A673 (cell line): ENCODE measurements around the gene B4GALNT3. TPM values are rescaled to one million over a fixed set of nuclear protein-coding genes. Genes with fewer than 3 reads are reported as not detected.

ENCODE experiments used
- BruUV-seq: library from RNA; stranded (reverse); fragments of 400-500 nt; replicated peaks from 2 replicates; lab custom pipeline; 2021; lab: Mats Ljungman, UMichigan
- CTCF ChIA-PET: fragments of 300-600 bp; sonication (Branson Sonifier 250); formaldehyde crosslinking; loops from one replicate; lab custom pipeline; 2022; ENCODE audit warnings: antibody characterized with exemption; lab: Charles Lee
- POLR2A ChIA-PET: fragments of 300-600 bp; sonication (Branson Sonifier 250); formaldehyde crosslinking; loops from one replicate; lab custom pipeline; 2022; ENCODE audit warnings: antibody characterized with exemption; ENCODE audit not compliant: low non-redundant PET; lab: Charles Lee
- DNase-seq: peaks from one replicate; pipeline ENCODE4 v3.0.0-alpha.2; 2015; ENCODE audit warnings: low spot score
- H3K27ac ChIP-seq: fragments of 200-600 bp; sonication (generic); 2 replicates; pipeline ENCODE4 v1.5.1; 2016; ENCODE audit warnings: mixed run types, low read depth, mild to moderate bottlenecking, mixed read lengths, antibody characterized with exemption, low read length; ENCODE audit not compliant: poor library complexity, severe bottlenecking
- H3K27me3 ChIP-seq: fragments of 200-600 bp; sonication (generic); replicated peaks from 2 replicates; pipeline ENCODE4 v1.6.1; 2017; ENCODE audit warnings: mixed run types, low read depth, mild to moderate bottlenecking, mixed read lengths, antibody characterized with exemption, low read length; ENCODE audit not compliant: insufficient read depth, poor library complexity
- H3K36me3 ChIP-seq: fragments of 200-600 bp; sonication (generic); 2 replicates; pipeline ENCODE4 v1.6.1; 2016; ENCODE audit warnings: mixed run types, mild to moderate bottlenecking, mixed read lengths, antibody characterized with exemption, low read length; ENCODE audit not compliant: insufficient read depth, poor library complexity, severe bottlenecking
- H3K4me1 ChIP-seq: fragments of 200-600 bp; sonication (generic); 2 replicates; pipeline ENCODE4 v1.6.1; 2017; ENCODE audit warnings: mixed run types, mild to moderate bottlenecking, mixed read lengths, antibody characterized with exemption, low read length; ENCODE audit not compliant: insufficient read depth, poor library complexity, severe bottlenecking
- H3K4me3 ChIP-seq: fragments of 200-600 bp; sonication (generic); 2 replicates; pipeline ENCODE4 v1.5.1; 2016; ENCODE audit warnings: low read depth, mixed run types, mild to moderate bottlenecking, mixed read lengths, low read length; ENCODE audit not compliant: poor library complexity, severe bottlenecking
- H3K9me3 ChIP-seq: fragments of 200-600 bp; sonication (generic); 2 replicates; pipeline ENCODE4 v1.6.1; 2016; ENCODE audit warnings: mixed run types, low read depth, mild to moderate bottlenecking, mixed read lengths, antibody characterized with exemption, low read length; ENCODE audit not compliant: poor library complexity, severe bottlenecking
- CTCF ChIP-seq: fragments of 300-800, 200-600 bp; sonication (generic); conservative IDR thresholded peaks from 2 replicates; pipeline ENCODE4 v1.5.1; 2017; ENCODE audit warnings: low read depth, mild to moderate bottlenecking, antibody characterized with exemption, low read length, moderate library complexity, mixed read lengths
- EZH2 ChIP-seq: fragments of 200-600 bp; sonication (generic); IDR thresholded peaks from 2 replicates; pipeline ENCODE4 v1.6.1; 2017; ENCODE audit warnings: borderline replicate concordance, low read depth, mild to moderate bottlenecking, mixed read lengths, antibody characterized with exemption, low read length; ENCODE audit not compliant: poor library complexity, severe bottlenecking
- intact Hi-C: fragments of 100-400 bp; cut with micrococcal nuclease; formaldehyde crosslinking; loops from one replicate; pipeline ENCODE4 v1.10.0; 2022; ENCODE audit not compliant: unreplicated experiment
- total RNA-seq: library from RNA; stranded (reverse); gene quantifications from 2 replicates; pipeline ENCODE4 v1.2.3, GENCODE V29; 2021

Gene B4GALNT3
- total RNA-seq, 1 experiment from 2014 or later = 19.4 TPM

GRCh38 chr12:604956-605355 is 145.2 kb downstream of the B4GALNT3 start:
- Histone ChIP-seq H3K4me1 (no peaks in the 10 kb centered on the region), H3K36me3 (no peaks in the 10 kb centered on the region), H3K27me3 (no peaks in the 10 kb centered on the region), H3K9me3 (no peaks in the 10 kb centered on the region), H3K27ac (no peak overlapping the region), H3K4me3 (no peak overlapping the region)
- no peak for TF ChIP-seq EZH2
- no peak for TF ChIP-seq CTCF
- POLR2A ChIA-PET = no interaction called here
- no TSS peak for BruUV-seq
- CTCF ChIA-PET = interaction anchor here (1.2 kb wide), 1 partner anchor 9 kb away, joined by 3 read pairs; no protein-coding TSS in a partner anchor
- intact Hi-C loops = no loop called here
- no peak for DNase-seq

- CTCF ChIA-PET = no interaction called here
- POLR2A ChIA-PET = interaction anchor here (0.6 kb wide), 1 partner anchor 29 kb away, joined by 4 read pairs; no protein-coding TSS in a partner anchor
- no peak overlapping the region for H3K4me3 ChIP-seq
- TF ChIP-seq EZH2 (no peak), CTCF (no peak)
- intact Hi-C loops = no loop called here
- no peak overlapping the region for H3K27ac ChIP-seq
- no TSS peak for BruUV-seq
- no peak for DNase-seq
- no peaks in the 10 kb centered on the region for H3K27me3 ChIP-seq
- H3K36me3 ChIP-seq = no peaks in the 10 kb centered on the region
- H3K9me3 ChIP-seq = no peaks in the 10 kb centered on the region
- H3K4me1 ChIP-seq = no peaks in the 10 kb centered on the region
Observed at GRCh38 chr12:607541-608001, 147.8 kb downstream of the B4GALNT3 start.

GRCh38 chr12:608413-608812 is 148.7 kb downstream of the B4GALNT3 start:
- POLR2A ChIA-PET = no interaction called here
- H3K27me3 ChIP-seq = no peaks in the 10 kb centered on the region
- BruUV-seq = no TSS peak
- CTCF ChIA-PET = no interaction called here
- H3K4me1 ChIP-seq = no peaks in the 10 kb centered on the region
- no peak overlapping the region for H3K4me3 ChIP-seq
- H3K27ac ChIP-seq = no peak overlapping the region
- H3K36me3 ChIP-seq = no peaks in the 10 kb centered on the region
- no peak for TF ChIP-seq CTCF
- intact Hi-C loops = no loop called here
- no peaks in the 10 kb centered on the region for H3K9me3 ChIP-seq
- no peak for DNase-seq
